Activated naive CD4-positive, alpha-beta T cell treated with anti-CD3 and anti-CD28 coated beads for 36 hours (primary cell): ENCODE measurements around the gene GIPC2. TPM values are rescaled to one million over a fixed set of nuclear protein-coding genes. Genes with fewer than 3 reads are reported as not detected.

Experiments used
- CTCF ChIA-PET: fragments of 350-600 bp; sonication (Branson Sonifier 250); formaldehyde crosslinking; loops from one replicate; lab custom pipeline; 2021; ENCODE audit warnings: antibody characterized with exemption; lab: Charles Lee
- DNase-seq: peaks from one replicate; pipeline ENCODE4 v3.0.0-alpha.2; 2020
- H3K27ac Mint-ChIP-seq: one replicate; pipeline ENCODE4 v1.8.0; 2021; ENCODE audit warnings: mild to moderate bottlenecking, mixed read lengths
- H3K27me3 Mint-ChIP-seq: one replicate; pipeline ENCODE4 v1.8.0; 2021; ENCODE audit warnings: low read depth, mixed read lengths
- H3K36me3 Mint-ChIP-seq: one replicate; pipeline ENCODE4 v1.8.0; 2021; ENCODE audit warnings: low read depth, mixed read lengths
- H3K4me1 Mint-ChIP-seq: one replicate; pipeline ENCODE4 v1.8.0; 2021; ENCODE audit warnings: low read depth, mixed read lengths
- H3K4me3 Mint-ChIP-seq: one replicate; pipeline ENCODE4 v1.8.0; 2021; ENCODE audit warnings: mild to moderate bottlenecking, moderate library complexity, mixed read lengths
- H3K9me3 Mint-ChIP-seq: one replicate; pipeline ENCODE4 v1.8.0; 2021; ENCODE audit warnings: mixed read lengths
- intact Hi-C: fragments of 100-400 bp; cut with micrococcal nuclease; formaldehyde crosslinking; loops from one replicate; pipeline ENCODE4 v1.15.1; 2023
- total RNA-seq, 2 experiments: library from RNA; stranded (reverse); gene quantifications; one replicate each; pipeline ENCODE4 v1.2.3, GENCODE V29; 2021

The GIPC2 gene
- total RNA-seq, 2 experiments from 2014 or later = 0.10 to 0.31 TPM

GRCh38 chr1:78090472-78091133 lies 44.8 kb downstream of the GIPC2 start:
- DNase-seq = no peak
- peaks cover 18% of the 10 kb centered on the region for H3K9me3 Mint-ChIP-seq
- H3K4me1 Mint-ChIP-seq = no peaks in the 10 kb centered on the region
- no peak overlapping the region for H3K27ac Mint-ChIP-seq
- peaks cover 6% of the 10 kb centered on the region for H3K27me3 Mint-ChIP-seq
- CTCF ChIA-PET = interaction anchor here (0.6 kb wide), 1 partner anchor 86 kb away, joined by 3 read pairs; the partner anchor contains the start of gene DNAJB4
- H3K4me3 Mint-ChIP-seq = no peak overlapping the region
- peaks cover 8% of the 10 kb centered on the region for H3K36me3 Mint-ChIP-seq
- intact Hi-C loops = no loop called here

DNA sequence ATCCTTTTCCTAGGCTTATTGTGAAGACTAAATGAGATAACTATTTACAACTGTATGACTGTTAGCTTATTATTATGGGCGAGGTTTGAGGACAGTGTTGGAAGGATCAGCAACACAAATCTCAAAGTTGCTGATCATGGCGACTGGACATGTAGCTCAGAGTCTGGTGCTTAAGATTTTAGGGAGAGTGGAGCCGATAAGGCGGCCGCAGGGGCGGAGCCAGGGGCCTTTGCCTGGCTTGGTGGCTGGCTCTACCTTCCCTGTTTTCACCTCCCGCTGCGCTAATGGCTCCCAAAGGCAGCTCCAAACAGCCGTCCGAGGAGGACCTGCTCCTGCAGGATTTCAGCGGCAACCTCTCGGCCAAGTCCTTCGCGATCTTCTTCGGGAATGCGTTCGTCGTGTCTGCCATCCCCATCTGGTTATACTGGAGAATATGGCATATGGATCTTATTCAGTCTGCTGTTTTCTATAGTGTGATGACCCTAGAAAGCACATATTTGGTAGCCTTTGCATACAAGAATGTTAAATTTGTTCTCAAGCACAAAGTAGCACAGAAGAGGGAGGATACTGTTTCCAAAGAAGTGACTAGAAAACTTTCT lies 45.5 kb downstream of the GIPC2 start:
- DNase-seq = no peak
- Mint-ChIP-seq H3K4me1 (no peaks in the 10 kb centered on the region), H3K4me3 (no peak overlapping the region), H3K27me3 (peaks cover 2% of the 10 kb centered on the region), H3K9me3 (peaks cover 11% of the 10 kb centered on the region), H3K27ac (no peak overlapping the region), H3K36me3 (peaks cover 3% of the 10 kb centered on the region)
- CTCF ChIA-PET = interaction anchor here (0.6 kb wide), 1 partner anchor 87 kb away, joined by 3 read pairs; the partner anchor contains the start of gene DNAJB4
- intact Hi-C loops = no loop called here

- Mint-ChIP-seq H3K4me3 (no peak overlapping the region), H3K27ac (no peak overlapping the region), H3K27me3 (peaks cover 2% of the 10 kb centered on the region), H3K4me1 (no peaks in the 10 kb centered on the region), H3K9me3 (peaks cover 5% of the 10 kb centered on the region), H3K36me3 (no peaks in the 10 kb centered on the region)
- DNase-seq = no peak
- CTCF ChIA-PET = no interaction called here
- intact Hi-C loops = no loop called here
These were observed 46.1 kb downstream of the GIPC2 start for GRCh38 chr1:78091886-78092285.

GRCh38 chr1:78092643-78093042 lies 46.9 kb downstream of the GIPC2 start:
- no peak overlapping the region for H3K27ac Mint-ChIP-seq
- CTCF ChIA-PET = interaction anchor here (1.3 kb wide), 1 partner anchor 39 kb away, joined by 3 read pairs; no protein-coding TSS in a partner anchor
- H3K36me3 Mint-ChIP-seq = no peaks in the 10 kb centered on the region
- intact Hi-C loops = no loop called here
- H3K4me3 Mint-ChIP-seq = no peak overlapping the region
- DNase-seq = no peak
- no peaks in the 10 kb centered on the region for H3K4me1 Mint-ChIP-seq
- no peaks in the 10 kb centered on the region for H3K9me3 Mint-ChIP-seq
- peaks cover 2% of the 10 kb centered on the region for H3K27me3 Mint-ChIP-seq

DNA sequence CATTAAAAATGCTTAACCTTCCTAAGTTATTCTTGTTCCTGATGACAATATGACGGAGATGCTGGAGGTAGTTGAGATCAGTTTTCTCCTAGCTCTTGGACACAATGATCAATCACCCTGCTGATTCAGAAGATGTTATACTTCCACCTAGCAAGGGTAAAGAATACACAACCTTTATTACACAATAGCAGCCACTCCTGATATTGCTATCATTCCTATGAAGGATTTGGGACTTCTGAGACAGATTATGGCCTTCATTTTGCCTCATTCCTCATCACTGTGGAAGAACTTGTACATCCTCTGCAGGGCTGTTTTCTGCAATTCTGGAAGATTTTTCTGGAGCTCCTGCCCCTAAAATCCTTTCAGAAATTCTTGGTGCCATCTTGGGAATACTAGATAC lies 47.8 kb downstream of the GIPC2 start:
- no peak overlapping the region for H3K4me3 Mint-ChIP-seq
- intact Hi-C loops = no loop called here
- CTCF ChIA-PET = interaction anchor here (1.3 kb wide), 1 partner anchor 38 kb away, joined by 3 read pairs; no protein-coding TSS in a partner anchor
- H3K36me3 Mint-ChIP-seq = no peaks in the 10 kb centered on the region
- H3K4me1 Mint-ChIP-seq = no peaks in the 10 kb centered on the region
- peaks cover 2% of the 10 kb centered on the region for H3K27me3 Mint-ChIP-seq
- no peak overlapping the region for H3K27ac Mint-ChIP-seq
- no peaks in the 10 kb centered on the region for H3K9me3 Mint-ChIP-seq
- no peak for DNase-seq

- H3K9me3 Mint-ChIP-seq = no peaks in the 10 kb centered on the region
- H3K27ac Mint-ChIP-seq = no peak overlapping the region
- no peak overlapping the region for H3K4me3 Mint-ChIP-seq
- H3K36me3 Mint-ChIP-seq = no peaks in the 10 kb centered on the region
- H3K27me3 Mint-ChIP-seq = peaks cover 3% of the 10 kb centered on the region
- intact Hi-C loops = no loop called here
- H3K4me1 Mint-ChIP-seq = no peaks in the 10 kb centered on the region
- no peak for DNase-seq
- CTCF ChIA-PET = no interaction called here
These were observed 48.9 kb downstream of the GIPC2 start for GRCh38 chr1:78094639-78095038.

GRCh38 chr1:78095593-78095992 lies 49.8 kb downstream of the GIPC2 start:
- DNase-seq = no peak
- H3K27me3 Mint-ChIP-seq = peaks cover 6% of the 10 kb centered on the region
- no peak overlapping the region for H3K27ac Mint-ChIP-seq
- H3K36me3 Mint-ChIP-seq = no peaks in the 10 kb centered on the region
- intact Hi-C loops = no loop called here
- no peaks in the 10 kb centered on the region for H3K9me3 Mint-ChIP-seq
- no peaks in the 10 kb centered on the region for H3K4me1 Mint-ChIP-seq
- CTCF ChIA-PET = no interaction called here
- no peak overlapping the region for H3K4me3 Mint-ChIP-seq

GRCh38 chr1:78096017-78096416 lies 50.3 kb downstream of the GIPC2 start:
- Mint-ChIP-seq H3K9me3 (no peaks in the 10 kb centered on the region), H3K36me3 (no peaks in the 10 kb centered on the region), H3K27ac (no peak overlapping the region), H3K4me3 (no peak overlapping the region), H3K4me1 (no peaks in the 10 kb centered on the region), H3K27me3 (peaks cover 6% of the 10 kb centered on the region)
- CTCF ChIA-PET = no interaction called here
- intact Hi-C loops = no loop called here
- no peak for DNase-seq

DNA sequence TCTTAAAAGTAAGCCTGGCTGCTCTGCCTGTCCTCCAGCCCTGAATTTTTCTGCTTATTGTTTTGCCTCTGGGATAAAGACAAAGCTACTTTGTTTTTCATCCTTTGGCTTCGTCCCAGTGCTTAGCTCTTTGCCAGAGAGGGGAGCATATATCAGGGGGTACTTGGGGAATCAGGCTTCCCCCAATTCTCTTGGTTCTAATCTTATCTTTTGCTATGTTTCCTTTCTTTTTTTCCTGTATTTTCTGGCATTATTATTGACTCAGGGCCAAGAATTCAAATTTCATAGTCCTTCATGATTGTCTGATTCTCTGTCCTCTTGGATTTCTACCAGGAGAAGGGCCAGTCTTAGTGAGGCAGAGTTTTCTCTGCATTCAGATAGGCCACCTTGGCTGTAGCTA lies 51.2 kb downstream of the GIPC2 start:
- intact Hi-C loops = no loop called here
- Mint-ChIP-seq H3K4me3 (no peak overlapping the region), H3K36me3 (no peaks in the 10 kb centered on the region), H3K27ac (no peak overlapping the region), H3K4me1 (no peaks in the 10 kb centered on the region), H3K27me3 (peaks cover 6% of the 10 kb centered on the region), H3K9me3 (no peaks in the 10 kb centered on the region)
- CTCF ChIA-PET = interaction anchor here (0.5 kb wide), 1 partner anchor 47 kb away, joined by 3 read pairs; no protein-coding TSS in a partner anchor
- no peak for DNase-seq

GRCh38 chr1:78101051-78101450 lies 55.3 kb downstream of the GIPC2 start:
- Mint-ChIP-seq H3K36me3 (no peaks in the 10 kb centered on the region), H3K27ac (no peak overlapping the region), H3K9me3 (no peaks in the 10 kb centered on the region), H3K27me3 (peaks cover 6% of the 10 kb centered on the region), H3K4me3 (no peak overlapping the region), H3K4me1 (no peaks in the 10 kb centered on the region)
- intact Hi-C loops = no loop called here
- no peak for DNase-seq
- CTCF ChIA-PET = no interaction called here

GRCh38 chr1:78101514-78101913 lies 55.7 kb downstream of the GIPC2 start:
- H3K27ac Mint-ChIP-seq = no peak overlapping the region
- no peak for DNase-seq
- no peak overlapping the region for H3K4me3 Mint-ChIP-seq
- H3K9me3 Mint-ChIP-seq = no peaks in the 10 kb centered on the region
- H3K27me3 Mint-ChIP-seq = peaks cover 6% of the 10 kb centered on the region
- CTCF ChIA-PET = interaction anchor here (1.8 kb wide), 1 partner anchor 30 kb away, joined by 5 read pairs; no protein-coding TSS in a partner anchor
- intact Hi-C loops = no loop called here
- no peaks in the 10 kb centered on the region for H3K36me3 Mint-ChIP-seq
- no peaks in the 10 kb centered on the region for H3K4me1 Mint-ChIP-seq

DNA sequence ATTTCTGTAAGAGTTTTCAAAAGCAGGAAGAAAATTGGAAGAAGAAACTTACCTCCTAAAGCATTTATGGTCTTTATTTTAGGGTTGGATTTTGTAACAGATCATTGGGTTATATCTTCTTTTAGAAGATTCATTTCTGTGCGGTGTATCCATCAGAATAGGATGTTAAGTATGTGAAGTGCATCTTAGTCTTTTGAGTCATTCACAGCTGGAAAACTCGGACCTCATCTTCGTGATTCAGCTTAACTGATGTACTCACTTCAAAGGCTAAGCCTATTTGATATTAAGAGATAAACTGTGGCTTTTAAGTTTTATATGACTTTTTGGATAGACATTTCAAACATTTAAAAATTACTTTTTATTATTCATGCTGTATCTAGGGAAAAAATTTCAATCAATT lies 56.3 kb downstream of the GIPC2 start:
- Mint-ChIP-seq H3K9me3 (no peaks in the 10 kb centered on the region), H3K4me3 (no peak overlapping the region), H3K27me3 (peaks cover 6% of the 10 kb centered on the region), H3K4me1 (no peaks in the 10 kb centered on the region), H3K27ac (no peak overlapping the region), H3K36me3 (no peaks in the 10 kb centered on the region)
- no peak for DNase-seq
- CTCF ChIA-PET = interaction anchor here (1.8 kb wide), 1 partner anchor 29 kb away, joined by 5 read pairs; no protein-coding TSS in a partner anchor
- intact Hi-C loops = no loop called here

DNA sequence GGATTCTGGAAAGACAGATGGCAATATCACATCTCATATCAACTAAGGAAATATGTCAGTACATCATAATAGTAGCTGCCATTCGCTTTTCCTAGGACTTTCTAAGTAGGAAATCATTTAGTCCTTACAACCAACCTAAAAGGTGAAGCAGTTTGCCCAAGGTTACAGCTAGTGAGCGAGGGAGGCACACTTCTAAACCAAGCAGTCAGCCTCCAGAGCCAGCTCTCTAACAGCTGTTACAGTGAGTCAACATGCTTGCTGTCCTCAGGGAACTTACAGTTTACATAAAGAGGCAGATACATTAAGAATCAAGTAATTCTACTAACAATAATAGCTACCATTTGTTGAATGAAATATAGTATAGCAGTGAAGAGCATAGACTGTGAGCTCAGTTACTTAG lies 57.1 kb downstream of the GIPC2 start:
- no peaks in the 10 kb centered on the region for H3K36me3 Mint-ChIP-seq
- intact Hi-C loops = no loop called here
- no peak overlapping the region for H3K4me3 Mint-ChIP-seq
- no peaks in the 10 kb centered on the region for H3K9me3 Mint-ChIP-seq
- CTCF ChIA-PET = interaction anchor here (0.9 to 1.8 kb wide), 2 partner anchors 11 to 28 kb away, joined by 5 read pairs; no protein-coding TSS in a partner anchor
- no peak overlapping the region for H3K27ac Mint-ChIP-seq
- no peak for DNase-seq
- H3K27me3 Mint-ChIP-seq = peaks cover 6% of the 10 kb centered on the region
- no peaks in the 10 kb centered on the region for H3K4me1 Mint-ChIP-seq
